ENCODE measurements around the gene OBSL1.

The OBSL1 gene

DNA sequence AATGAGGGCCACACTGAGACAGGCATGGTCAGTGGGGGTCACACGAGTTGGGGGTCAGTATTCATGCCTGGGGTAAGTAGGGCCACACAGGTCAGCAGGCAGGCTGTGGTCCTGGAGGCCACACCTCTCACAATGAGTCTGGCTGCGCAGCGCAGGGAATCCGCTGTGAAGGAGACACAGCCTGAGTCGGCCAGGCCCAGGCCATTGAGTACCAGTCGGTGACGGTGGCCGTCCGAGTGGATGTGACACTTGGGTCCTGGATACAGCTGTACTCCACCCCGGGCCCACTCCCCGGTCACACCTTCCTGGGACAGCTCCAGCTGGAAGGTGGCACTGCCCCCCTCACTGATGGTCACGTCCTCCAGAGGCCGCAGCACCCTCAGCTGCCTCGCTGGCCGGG, 17.0 kb downstream of the OBSL1 start:
- DNase-seq (ENCODE audit: low spot score) = no peak
- TF ChIP-seq, protein P1, sequence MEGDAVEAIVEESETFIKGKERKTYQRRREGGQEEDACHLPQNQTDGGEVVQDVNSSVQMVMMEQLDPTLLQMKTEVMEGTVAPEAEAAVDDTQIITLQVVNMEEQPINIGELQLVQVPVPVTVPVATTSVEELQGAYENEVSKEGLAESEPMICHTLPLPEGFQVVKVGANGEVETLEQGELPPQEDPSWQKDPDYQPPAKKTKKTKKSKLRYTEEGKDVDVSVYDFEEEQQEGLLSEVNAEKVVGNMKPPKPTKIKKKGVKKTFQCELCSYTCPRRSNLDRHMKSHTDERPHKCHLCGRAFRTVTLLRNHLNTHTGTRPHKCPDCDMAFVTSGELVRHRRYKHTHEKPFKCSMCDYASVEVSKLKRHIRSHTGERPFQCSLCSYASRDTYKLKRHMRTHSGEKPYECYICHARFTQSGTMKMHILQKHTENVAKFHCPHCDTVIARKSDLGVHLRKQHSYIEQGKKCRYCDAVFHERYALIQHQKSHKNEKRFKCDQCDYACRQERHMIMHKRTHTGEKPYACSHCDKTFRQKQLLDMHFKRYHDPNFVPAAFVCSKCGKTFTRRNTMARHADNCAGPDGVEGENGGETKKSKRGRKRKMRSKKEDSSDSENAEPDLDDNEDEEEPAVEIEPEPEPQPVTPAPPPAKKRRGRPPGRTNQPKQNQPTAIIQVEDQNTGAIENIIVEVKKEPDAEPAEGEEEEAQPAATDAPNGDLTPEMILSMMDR (IDR thresholded peaks at IDR 0.05) = no peak
- H3K27ac ChIP-seq = no peak overlapping the region
- no peak overlapping the region for H3K4me3 ChIP-seq

DNA sequence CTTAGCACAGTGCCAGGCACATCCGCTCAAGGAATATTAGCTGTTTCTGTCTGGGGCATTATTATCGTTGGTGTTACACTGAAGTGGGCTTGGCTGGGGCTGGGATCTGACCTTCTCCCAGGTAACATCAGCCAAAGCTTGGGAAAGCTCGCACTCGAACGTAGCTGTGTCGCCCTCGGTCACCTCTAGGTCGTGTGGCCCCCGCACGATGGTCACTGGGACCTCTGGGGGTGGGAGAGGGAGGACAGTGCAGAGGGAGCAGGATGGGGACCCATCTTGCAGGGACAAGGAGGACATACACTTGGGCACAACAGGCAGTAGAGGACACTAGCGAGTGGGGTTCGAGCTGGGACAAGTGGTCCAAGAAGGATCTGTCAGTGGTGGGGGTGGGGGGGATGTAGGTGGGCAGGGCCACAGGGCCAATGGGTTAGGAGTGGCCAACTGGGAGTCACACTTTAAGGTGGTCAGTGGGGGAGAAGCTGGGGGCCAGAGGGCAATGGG, 17.8 kb downstream of the OBSL1 start:
- TF ChIP-seq, protein P1 (IDR thresholded peaks at IDR 0.05) = no peak
- Histone ChIP-seq H3K27ac (no peak overlapping the region), H3K4me3 (peak overlapping the region; percentile 82)
- no peak for DNase-seq (ENCODE audit: low spot score)

DNA sequence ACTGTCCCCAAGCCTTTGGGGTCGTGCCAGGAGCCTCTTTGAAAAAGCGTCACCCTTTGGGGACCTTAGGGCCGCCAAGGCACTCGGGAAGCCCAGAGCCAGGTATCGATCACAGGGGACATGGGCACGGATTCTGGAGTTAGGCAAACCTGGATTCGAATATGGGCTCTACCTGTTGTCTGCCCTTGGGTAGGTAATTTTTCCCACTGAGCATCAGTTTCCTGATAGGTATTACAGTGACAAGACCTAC, 18.2 kb downstream of the OBSL1 start:
- no peak for DNase-seq (ENCODE audit: low spot score)
- Histone ChIP-seq H3K27ac (no peak overlapping the region), H3K4me3 (peak overlapping the region; percentile 82)
- TF ChIP-seq, protein P1 (IDR thresholded peaks at IDR 0.05) = no peak

DNA sequence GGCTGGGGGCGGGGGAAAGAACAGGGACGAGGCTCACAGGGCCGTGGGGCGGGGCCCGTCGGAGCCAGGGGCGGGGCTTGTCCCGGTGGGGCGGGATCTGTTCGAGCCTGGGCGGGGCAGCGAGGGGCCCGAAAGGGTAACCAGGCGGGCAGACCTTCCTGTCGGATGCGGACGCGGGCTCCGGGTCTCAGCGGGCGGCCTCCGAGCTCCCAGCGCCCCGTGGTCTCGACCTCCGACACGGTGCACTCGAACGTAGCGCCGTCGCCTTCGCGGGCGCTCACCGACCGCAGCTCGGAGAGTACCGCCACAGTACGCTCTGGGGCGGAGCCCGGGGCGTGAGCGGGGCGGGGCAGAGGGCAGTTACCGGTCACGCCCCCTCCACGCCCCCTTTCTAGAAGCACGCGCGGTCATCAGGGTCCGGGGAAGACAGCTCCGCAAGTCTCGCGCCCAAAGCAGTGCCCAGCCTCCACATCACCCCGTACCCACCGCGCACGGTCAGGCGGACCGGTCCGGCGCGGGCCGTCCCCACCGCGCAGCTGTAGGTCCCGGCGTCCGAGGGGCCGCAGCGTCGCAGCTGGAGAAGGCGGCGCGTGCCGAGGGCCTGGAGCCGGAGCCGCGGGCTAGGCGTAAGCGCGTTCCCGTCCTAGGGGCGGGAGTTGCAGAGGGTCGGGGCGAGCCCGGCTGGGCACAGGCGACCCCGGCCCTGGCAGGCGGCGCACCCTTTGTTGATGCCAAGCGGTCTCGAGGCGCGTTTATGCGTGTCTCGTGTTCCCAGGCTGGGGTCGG, 18.8 kb downstream of the OBSL1 start:
- H3K4me3 ChIP-seq = peak overlapping the region; percentile 82
- TF ChIP-seq, protein P1 (IDR thresholded peaks at IDR 0.05) = no peak
- DNase-seq (ENCODE audit: low spot score) = peak; percentile 92
- H3K27ac ChIP-seq = peak overlapping the region in 1 of 2 donors; percentile 80

DNA sequence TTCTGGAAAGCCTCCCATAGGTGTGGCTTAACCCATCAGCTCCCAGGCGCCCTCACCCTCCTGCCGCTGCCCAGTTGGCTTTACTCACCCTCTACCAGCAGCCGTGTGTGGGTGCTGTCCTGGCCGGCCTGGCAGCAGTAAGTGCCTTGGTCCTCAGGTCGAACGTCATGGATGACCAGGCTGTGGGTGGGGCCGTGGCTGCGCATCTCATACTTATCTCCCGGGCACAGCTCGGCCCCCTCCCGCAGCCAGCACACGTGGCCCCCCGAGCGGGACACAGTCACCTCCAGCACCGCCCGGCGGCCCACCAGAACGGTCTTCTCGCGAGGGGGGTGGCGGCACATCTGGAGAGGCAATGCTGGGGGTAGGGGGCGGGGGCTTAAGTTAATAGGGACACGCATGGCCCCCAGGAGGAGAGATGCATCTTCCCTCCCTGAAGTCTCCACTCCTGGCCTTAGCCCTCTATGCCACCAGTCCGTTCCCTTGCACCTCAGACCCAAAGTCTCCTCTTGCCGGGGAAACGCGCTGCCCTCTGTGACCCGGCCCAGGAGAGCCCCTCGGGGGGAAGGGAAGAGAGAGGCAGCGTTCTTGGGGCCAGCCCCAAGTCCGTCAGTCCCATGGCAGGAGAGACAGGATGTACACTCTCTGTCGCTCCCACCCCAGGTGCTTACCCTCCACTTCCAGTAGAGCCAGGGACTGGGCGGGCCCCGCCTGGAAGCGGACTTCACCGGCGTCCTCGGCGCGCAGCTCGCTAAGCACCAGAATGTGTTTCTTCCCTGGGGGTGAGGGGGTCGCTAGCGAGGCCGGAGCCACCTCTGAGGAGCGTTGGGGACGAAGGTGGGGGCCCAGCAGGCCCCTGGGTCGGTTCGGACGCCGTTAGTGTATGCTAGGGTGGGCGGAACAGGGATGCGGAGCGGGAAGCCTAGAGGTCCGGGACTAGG, 19.6 kb downstream of the OBSL1 start:
- Histone ChIP-seq H3K27ac (peak overlapping the region in 1 of 2 donors; percentile 80), H3K4me3 (peak overlapping the region; percentile 82)
- TF ChIP-seq, protein P1 (IDR thresholded peaks at IDR 0.05) = no peak
- no peak for DNase-seq (ENCODE audit: low spot score)

DNA sequence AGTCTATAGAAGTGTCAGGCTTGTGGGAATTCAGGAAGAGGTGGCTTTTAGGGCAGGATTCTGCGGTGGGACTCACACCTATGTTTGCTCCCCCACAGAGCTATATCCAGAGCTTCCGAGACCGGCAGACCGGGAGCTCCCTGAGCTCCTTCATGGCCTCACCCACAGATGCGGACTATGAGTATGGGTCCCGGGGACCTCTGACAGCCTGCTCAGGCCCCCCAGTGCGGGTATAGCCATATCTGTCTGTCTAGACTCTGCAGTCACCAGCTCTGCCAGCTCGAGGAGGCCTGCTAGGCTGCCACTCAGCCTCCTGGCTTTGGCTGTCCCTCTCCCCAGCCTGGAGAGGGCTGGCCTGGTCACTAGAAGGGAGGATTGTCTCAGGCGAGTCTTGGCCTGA, 21.7 kb downstream of the OBSL1 start:
- H3K4me3 ChIP-seq = no peak overlapping the region
- DNase-seq (ENCODE audit: low spot score) = no peak
- no peak overlapping the region for H3K27ac ChIP-seq
- TF ChIP-seq, protein P1 (IDR thresholded peaks at IDR 0.05) = no peak
